ENCODE data around the gene TMPRSS9.
"Not testable (repeated sequence)": the region's sequence is repeated elsewhere in the genome, so short reads cannot be mapped to it uniquely, and the experiment has no call there.

The TMPRSS9 gene

GRCh38 chr19:2394442-2395292 is 34.6 kb downstream of the TMPRSS9 start:
- DNase-seq, result peak; percentile 83 to 94 (median 91)

- not testable (repeated sequence) for DNase-seq
Observed at GRCh38 chr19:2395293-2395829, 35.3 kb downstream of the TMPRSS9 start.

DNA sequence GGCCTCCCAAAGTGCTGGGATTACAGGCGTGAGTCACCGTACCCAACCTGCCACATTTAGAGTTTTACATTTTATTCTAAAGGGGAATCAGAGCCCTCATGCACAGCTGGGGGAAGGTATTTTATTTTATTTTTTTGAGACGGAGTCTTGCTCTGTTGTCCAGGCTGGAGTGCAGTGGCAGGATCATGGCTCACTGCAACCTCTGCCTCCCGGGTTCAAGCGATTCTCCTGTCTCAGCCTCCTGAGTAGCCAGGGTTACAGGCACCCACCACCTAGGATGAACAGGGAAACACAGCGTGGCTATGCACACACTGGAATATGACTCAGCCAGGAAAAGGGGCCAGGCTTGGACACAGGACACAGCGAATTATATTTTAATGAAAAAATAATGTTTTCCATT is 37.1 kb downstream of the TMPRSS9 start:
- DNase-seq, result not testable (repeated sequence)

GRCh38 chr19:2398735-2399305 is 38.8 kb downstream of the TMPRSS9 start:
- no peak for DNase-seq

DNA sequence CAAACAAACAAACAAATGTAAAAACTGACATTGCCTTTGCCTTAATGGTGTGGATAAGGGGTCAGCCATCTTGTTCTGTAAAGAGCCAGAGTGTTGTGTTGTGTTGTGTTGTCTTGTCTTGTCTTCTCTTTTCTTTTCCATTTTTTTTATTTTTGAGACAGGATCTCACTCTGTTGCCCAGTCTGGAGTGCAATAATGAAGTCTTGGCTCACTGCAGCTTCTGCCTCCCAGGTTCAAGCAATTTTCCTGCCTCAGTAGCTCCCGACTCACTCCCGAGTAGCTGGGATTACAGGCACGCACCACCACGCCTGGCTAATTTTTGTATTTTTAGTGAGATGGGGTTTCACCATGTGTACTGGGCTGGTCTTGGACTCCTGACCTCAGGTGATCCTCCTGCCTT is 39.5 kb downstream of the TMPRSS9 start:
- no peak for DNase-seq

DNA sequence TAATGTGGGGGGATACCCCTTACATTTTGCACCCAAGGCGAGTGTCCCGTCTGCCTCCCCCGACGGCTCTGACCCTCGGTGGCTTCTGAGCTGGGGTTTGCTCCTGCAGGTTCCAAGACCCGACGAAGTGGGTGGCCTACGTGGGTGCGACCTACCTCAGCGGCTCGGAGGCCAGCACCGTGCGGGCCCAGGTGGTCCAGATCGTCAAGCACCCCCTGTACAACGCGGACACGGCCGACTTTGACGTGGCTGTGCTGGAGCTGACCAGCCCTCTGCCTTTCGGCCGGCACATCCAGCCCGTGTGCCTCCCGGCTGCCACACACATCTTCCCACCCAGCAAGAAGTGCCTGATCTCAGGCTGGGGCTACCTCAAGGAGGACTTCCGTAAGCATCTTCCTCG is 48.2 kb downstream of the TMPRSS9 start:
- no peak for DNase-seq

DNA sequence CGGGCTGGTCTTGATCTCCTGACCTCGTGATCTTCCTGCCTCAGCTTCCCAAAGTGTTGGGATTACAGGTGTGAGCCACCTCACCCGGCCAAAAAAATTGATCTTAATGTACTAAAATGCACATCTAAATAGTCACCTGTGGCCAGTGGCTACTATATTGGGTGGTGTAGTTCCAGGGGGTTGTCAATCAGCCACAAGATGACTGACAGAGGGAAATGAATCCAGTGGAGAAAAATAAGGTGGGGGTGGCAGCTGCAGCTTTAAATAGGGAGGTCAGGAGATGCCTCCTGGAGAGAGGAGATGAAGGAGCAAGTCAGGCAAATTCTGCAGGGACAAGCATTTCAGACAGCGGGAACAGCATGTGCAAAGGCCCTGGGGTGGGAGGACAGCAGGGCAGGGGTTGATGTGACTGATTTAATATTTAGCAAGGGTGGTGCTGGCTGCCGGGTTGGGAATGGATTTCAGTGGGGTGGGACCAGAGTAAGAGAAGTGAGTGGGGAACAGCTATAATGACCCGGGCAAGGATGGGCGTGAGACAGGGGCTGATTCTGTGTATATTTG is 49.4 kb downstream of the TMPRSS9 start:
- DNase-seq, result no peak

DNA sequence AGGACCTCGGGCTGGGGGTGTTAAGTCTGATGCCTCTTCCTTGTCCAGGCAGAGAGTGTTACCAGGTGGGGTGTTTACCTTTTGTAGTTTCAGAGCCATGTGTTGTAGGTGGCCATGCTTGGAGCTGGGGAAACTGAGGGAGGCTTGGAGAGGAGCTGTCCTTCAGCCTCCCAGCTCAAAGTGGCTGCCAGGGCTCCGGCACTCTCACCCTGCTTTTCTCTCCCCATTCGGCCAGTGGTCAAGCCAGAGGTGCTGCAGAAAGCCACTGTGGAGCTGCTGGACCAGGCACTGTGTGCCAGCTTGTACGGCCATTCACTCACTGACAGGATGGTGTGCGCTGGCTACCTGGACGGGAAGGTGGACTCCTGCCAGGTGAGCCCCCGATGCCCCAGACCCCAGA is 50.0 kb downstream of the TMPRSS9 start:
- DNase-seq, result no peak

DNA sequence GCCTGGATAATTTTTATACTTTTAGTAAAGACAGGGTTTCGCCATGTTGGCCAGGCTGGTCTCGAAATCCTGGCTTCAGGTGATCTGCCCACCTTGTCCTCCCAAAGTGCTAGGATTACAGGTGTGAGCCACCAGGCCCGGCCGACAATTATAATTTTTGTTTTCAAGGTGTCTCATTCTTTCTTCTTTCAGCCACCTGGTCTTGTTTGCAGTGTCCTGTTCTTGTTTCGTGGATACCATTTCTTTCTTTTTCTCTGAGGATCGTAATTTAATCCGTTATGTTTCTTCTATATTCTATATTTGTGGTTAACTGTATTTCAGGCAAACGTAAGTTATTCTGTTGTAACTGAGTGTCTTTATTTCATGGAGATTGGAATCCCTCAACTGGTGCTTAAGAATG is 51.6 kb downstream of the TMPRSS9 start:
- no peak for DNase-seq

GRCh38 chr19:2412449-2412848 is 52.4 kb downstream of the TMPRSS9 start:
- DNase-seq, result no peak

DNA sequence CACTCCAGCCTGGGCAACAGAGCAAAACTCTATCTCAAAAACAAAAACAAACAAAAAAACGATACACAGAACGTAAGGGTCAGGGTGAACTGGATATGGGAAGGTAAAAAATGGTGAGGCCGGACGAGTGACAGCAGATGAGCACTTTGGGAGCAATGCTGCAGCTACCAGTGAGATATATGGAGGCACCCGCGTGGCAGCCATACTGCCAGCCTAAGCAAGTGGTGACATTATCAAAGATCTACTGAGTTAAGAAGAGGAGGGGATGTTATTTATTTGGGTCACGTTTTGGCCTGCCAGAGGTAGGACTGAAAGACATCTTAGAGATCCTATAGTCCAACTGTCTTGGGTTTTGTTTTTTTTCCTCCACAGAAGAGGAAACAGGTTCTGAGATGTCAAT is 53.1 kb downstream of the TMPRSS9 start:
- no peak for DNase-seq

- no peak for DNase-seq
Observed at GRCh38 chr19:2413629-2414028, 53.6 kb downstream of the TMPRSS9 start.

- DNase-seq, result no peak
Observed at GRCh38 chr19:2415281-2415972, 55.4 kb downstream of the TMPRSS9 start.

GRCh38 chr19:2415973-2416319 is 55.9 kb downstream of the TMPRSS9 start:
- DNase-seq, result no peak

- peak; percentile 45 to 46 (median 45) for DNase-seq
Observed at GRCh38 chr19:2416321-2417097, 56.4 kb downstream of the TMPRSS9 start.

DNA sequence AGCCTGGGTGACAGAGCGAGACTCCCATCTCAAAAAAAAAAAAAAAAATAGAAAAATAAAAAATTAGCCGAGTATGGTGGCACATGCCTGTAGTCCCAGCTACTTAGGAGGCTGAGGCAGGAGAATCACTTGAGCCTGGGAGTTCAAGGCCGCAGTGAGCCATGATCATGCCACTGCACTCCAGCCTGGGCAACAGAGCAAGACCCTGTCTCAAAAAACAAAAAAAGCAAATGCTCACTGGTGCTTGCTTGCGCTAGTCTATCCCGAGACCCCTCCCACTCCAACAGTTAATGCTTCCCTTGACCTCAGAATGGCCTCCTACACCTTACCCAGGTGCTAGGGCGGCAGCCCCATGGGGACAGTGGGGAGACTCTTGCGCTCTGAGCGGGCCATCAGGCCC is 57.4 kb downstream of the TMPRSS9 start:
- DNase-seq, result not testable (repeated sequence)

GRCh38 chr19:2417881-2418406 is 57.9 kb downstream of the TMPRSS9 start:
- no peak for DNase-seq

DNA sequence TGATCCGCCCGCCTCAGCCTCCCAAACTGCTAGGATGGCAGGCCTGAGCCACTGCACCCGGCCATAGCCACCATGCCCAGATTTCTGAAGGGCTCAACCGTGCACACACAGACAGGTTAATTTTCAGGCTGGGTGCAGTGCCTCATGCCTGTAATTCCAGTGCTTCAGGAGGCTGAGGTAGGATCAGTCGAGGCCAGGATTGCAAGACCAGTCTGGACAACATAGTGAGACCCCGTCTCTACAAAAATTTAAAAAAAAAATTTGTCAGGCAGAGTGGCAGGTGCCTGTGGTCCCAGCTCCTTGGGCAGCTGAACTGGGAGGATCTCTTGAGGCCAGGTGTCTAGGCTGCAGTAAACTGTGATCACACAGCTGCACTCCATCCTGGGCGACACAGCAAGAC is 59.7 kb downstream of the TMPRSS9 start:
- no peak for DNase-seq

- DNase-seq, result no peak
Observed at GRCh38 chr19:2420490-2420889, 60.4 kb downstream of the TMPRSS9 start.

DNA sequence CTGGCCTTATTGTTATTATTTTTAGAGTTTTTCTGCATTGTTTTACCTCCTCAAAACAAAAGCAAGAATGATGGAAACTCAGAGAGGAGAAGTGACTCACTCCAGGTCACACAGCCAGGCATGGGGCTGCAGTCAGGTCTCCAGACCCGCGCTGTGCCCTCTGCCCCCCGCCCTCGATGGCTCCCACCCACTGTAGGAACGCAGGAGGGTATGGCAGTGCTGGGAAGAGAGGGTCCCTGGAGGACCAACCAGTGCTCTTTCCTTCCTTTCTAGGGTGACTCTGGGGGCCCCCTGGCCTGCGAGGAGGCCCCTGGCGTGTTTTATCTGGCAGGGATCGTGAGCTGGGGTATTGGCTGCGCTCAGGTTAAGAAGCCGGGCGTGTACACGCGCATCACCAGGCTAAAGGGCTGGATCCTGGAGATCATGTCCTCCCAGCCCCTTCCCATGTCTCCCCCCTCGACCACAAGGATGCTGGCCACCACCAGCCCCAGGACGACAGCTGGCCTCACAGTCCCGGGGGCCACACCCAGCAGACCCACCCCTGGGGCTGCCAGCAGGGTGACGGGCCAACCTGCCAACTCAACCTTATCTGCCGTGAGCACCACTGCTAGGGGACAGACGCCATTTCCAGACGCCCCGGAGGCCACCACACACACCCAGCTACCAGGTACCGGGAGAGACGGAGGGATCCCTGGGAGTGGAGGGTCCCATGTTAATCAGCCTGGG is 61.7 kb downstream of the TMPRSS9 start:
- no peak for DNase-seq

GRCh38 chr19:2423071-2423914 is 63.2 kb downstream of the TMPRSS9 start:
- no peak for DNase-seq

All from suppressor macrophage treated with lipopolysaccharide for 1 hour (primary cell).